Uterus (tissue), 4 donors: ENCODE data around the gene TRAPPC12. TPM values are rescaled to one million over a fixed set of nuclear protein-coding genes. Genes with fewer than 3 reads are reported as not detected.

Experiments used
- DNase-seq, 2 donors: peaks; one replicate each; pipeline ENCODE4 v3.0.0-alpha.2; 2019 to 2020
- H3K27ac ChIP-seq, 2 donors: fragments of 200-600 bp; sonication (generic); 1 replicate in 1 of 2; 2 replicates in 1 of 2; pipeline ENCODE4 v1.5.1; 2016 to 2018
- H3K27me3 ChIP-seq, 2 donors: fragments of 200-600 bp; sonication (generic); one replicate each; pipeline ENCODE4 v1.5.1; 2018 to 2019; ENCODE audit warnings: control low read depth in 1 of 2
- H3K36me3 ChIP-seq, 2 donors: fragments of 200-600 bp; sonication (generic); one replicate each; pipeline ENCODE4 v1.5.1; 2019; ENCODE audit warnings: control low read depth in 1 of 2
- H3K4me1 ChIP-seq, 2 donors: fragments of 200-600 bp; sonication (generic); one replicate each; pipeline ENCODE4 v1.5.1; 2018 to 2019; ENCODE audit warnings: control low read depth in 1 of 2
- H3K4me3 ChIP-seq, 2 donors: fragments of 200-600 bp; sonication (generic); 1 replicate in 1 of 2; 2 replicates in 1 of 2; pipeline ENCODE4 v1.5.1; 2018 to 2019; ENCODE audit warnings: mild to moderate bottlenecking in 1 of 2
- H3K9me3 ChIP-seq, 2 donors: fragments of 200-600 bp; sonication (generic); one replicate each; pipeline ENCODE4 v1.5.1; 2019; ENCODE audit warnings: control low read depth in 1 of 2
- POLR2A ChIP-seq, 2 donors: fragments of 450-650 bp; IDR thresholded peaks; one replicate each; pipeline ENCODE4 v1.6.1; 2016; ENCODE audit warnings: antibody characterized with exemption in 2 of 2, mild to moderate bottlenecking in 1 of 2, moderate library complexity in 1 of 2
- intact Hi-C: fragments of 100-400 bp; cut with DNase I; formaldehyde crosslinking; loops from one replicate; pipeline ENCODE4 v1.15.1; 2023; ENCODE audit warnings: low total_unique reads
- total RNA-seq, 4 donors: library from RNA; depleted of rRNA in 3 of 4; stranded (reverse); fragments of >200 nt in 3 of 4; gene quantifications; one replicate each; pipeline versions ENCODE4 v1.1.0 to v1.2.4, GENCODE V29; 2014 to 2023
- TF ChIP-seq, protein P1 (sequence below), 4 experiments: fragments of 200-600 bp in 2 of 4; fragments of 450-650 bp in 2 of 4; sonication (generic) in 2 of 4; IDR thresholded peaks; one replicate each; pipeline ENCODE4 v1.5.1; 2016 to 2019; ENCODE audit warnings: antibody characterized with exemption in 4 of 4, mild to moderate bottlenecking in 2 of 4, moderate library complexity in 1 of 4
- donor health status: DM: yes; HTN: yes; CAD: no.

The TRAPPC12 gene
- total RNA-seq, 4 donors from 2014 or later = 15.6 to 149 (median 66.5) TPM

GRCh38 chr2:3434654-3435053, 55.2 kb downstream of the TRAPPC12 start:
- Histone ChIP-seq H3K36me3 (no peaks in the 10 kb centered on the region), H3K27me3 (no peaks in the 10 kb centered on the region), H3K4me3 (no peak overlapping the region), H3K4me1 (no peaks in the 10 kb centered on the region), H3K9me3 (no peaks in the 10 kb centered on the region), H3K27ac (no peak overlapping the region)
- intact Hi-C loops = no loop called here
- TF ChIP-seq, protein P1, sequence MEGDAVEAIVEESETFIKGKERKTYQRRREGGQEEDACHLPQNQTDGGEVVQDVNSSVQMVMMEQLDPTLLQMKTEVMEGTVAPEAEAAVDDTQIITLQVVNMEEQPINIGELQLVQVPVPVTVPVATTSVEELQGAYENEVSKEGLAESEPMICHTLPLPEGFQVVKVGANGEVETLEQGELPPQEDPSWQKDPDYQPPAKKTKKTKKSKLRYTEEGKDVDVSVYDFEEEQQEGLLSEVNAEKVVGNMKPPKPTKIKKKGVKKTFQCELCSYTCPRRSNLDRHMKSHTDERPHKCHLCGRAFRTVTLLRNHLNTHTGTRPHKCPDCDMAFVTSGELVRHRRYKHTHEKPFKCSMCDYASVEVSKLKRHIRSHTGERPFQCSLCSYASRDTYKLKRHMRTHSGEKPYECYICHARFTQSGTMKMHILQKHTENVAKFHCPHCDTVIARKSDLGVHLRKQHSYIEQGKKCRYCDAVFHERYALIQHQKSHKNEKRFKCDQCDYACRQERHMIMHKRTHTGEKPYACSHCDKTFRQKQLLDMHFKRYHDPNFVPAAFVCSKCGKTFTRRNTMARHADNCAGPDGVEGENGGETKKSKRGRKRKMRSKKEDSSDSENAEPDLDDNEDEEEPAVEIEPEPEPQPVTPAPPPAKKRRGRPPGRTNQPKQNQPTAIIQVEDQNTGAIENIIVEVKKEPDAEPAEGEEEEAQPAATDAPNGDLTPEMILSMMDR (IDR thresholded peaks at IDR 0.05) = no peak
- TF ChIP-seq POLR2A (IDR thresholded peaks at IDR 0.05) = no peak
- no peak for DNase-seq

- H3K27ac ChIP-seq = no peak overlapping the region
- H3K4me3 ChIP-seq = no peak overlapping the region
- TF ChIP-seq, protein P1 (IDR thresholded peaks at IDR 0.05) = no peak
- no peak for TF ChIP-seq POLR2A (IDR thresholded peaks at IDR 0.05)
- H3K4me1 ChIP-seq = no peaks in the 10 kb centered on the region
- H3K27me3 ChIP-seq = no peaks in the 10 kb centered on the region
- no peaks in the 10 kb centered on the region for H3K36me3 ChIP-seq
- H3K9me3 ChIP-seq = no peaks in the 10 kb centered on the region
- intact Hi-C loops = no loop called here
- DNase-seq = no peak
These were observed 56.0 kb downstream of the TRAPPC12 start for GRCh38 chr2:3435445-3435844.

- DNase-seq = no peak
- TF ChIP-seq, protein P1 (IDR thresholded peaks at IDR 0.05) = no peak
- TF ChIP-seq POLR2A (IDR thresholded peaks at IDR 0.05) = no peak
- Histone ChIP-seq H3K4me1 (no peaks in the 10 kb centered on the region), H3K36me3 (no peaks in the 10 kb centered on the region), H3K4me3 (no peak overlapping the region), H3K27ac (no peak overlapping the region), H3K9me3 (no peaks in the 10 kb centered on the region), H3K27me3 (no peaks in the 10 kb centered on the region)
- intact Hi-C loops = no loop called here
These were observed 61.0 kb downstream of the TRAPPC12 start for GRCh38 chr2:3440477-3440876.

DNA sequence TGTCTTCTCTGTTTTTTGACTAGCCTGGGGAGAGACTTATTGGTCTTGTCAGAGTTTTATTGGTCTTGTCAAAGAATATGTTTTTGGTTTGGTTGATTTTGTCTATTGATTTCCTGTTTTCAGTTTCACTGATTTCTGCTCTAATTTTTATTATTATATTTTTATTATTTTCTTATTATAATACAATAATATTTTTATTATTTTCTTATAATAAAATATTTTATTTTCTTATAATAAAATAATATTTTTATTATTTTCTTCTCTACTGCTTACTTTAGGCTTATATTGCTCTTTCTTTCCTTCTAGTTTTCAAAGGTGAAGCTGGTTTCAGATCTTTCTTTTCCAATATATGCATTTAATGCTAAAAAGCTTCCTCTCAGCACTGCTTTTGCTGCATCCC, 62.0 kb downstream of the TRAPPC12 start:
- H3K4me3 ChIP-seq = no peak overlapping the region
- H3K4me1 ChIP-seq = no peaks in the 10 kb centered on the region
- no peaks in the 10 kb centered on the region for H3K27me3 ChIP-seq
- TF ChIP-seq, protein P1 (IDR thresholded peaks at IDR 0.05) = no peak
- TF ChIP-seq POLR2A (IDR thresholded peaks at IDR 0.05) = no peak
- DNase-seq = no peak
- H3K36me3 ChIP-seq = no peaks in the 10 kb centered on the region
- H3K27ac ChIP-seq = no peak overlapping the region
- intact Hi-C loops = no loop called here
- no peaks in the 10 kb centered on the region for H3K9me3 ChIP-seq

GRCh38 chr2:3442185-3442584, 62.7 kb downstream of the TRAPPC12 start:
- Histone ChIP-seq H3K4me3 (no peak overlapping the region), H3K27ac (no peak overlapping the region), H3K4me1 (no peaks in the 10 kb centered on the region), H3K9me3 (no peaks in the 10 kb centered on the region), H3K36me3 (no peaks in the 10 kb centered on the region), H3K27me3 (no peaks in the 10 kb centered on the region)
- intact Hi-C loops = no loop called here
- no peak for DNase-seq
- TF ChIP-seq, protein P1 (IDR thresholded peaks at IDR 0.05) = no peak
- no peak for TF ChIP-seq POLR2A (IDR thresholded peaks at IDR 0.05)
